Right renal cortex interstitium (tissue), 3 donors: ENCODE data around the gene TMEM171. TPM values are rescaled to one million over a fixed set of nuclear protein-coding genes. Genes with fewer than 3 reads are reported as not detected.
A peak's percentile ranks its signal among the peaks of the same experiment; 100 is the strongest.

Source experiments
- DNase-seq, 3 donors: peaks; one replicate each; pipeline ENCODE4 v3.0.0-alpha.2; 2013; ENCODE audit warnings: low read depth in 3 of 3, low spot score in 2 of 3
- polyA plus RNA-seq, 3 donors: library from polyadenylated mRNA; unstranded; fragments of 120-200 nt; gene quantifications; one replicate each; pipeline ENCODE4 v1.2.1, GENCODE V29; 2013; ENCODE audit not compliant: insufficient read length in 3 of 3

The TMEM171 gene, protein sequence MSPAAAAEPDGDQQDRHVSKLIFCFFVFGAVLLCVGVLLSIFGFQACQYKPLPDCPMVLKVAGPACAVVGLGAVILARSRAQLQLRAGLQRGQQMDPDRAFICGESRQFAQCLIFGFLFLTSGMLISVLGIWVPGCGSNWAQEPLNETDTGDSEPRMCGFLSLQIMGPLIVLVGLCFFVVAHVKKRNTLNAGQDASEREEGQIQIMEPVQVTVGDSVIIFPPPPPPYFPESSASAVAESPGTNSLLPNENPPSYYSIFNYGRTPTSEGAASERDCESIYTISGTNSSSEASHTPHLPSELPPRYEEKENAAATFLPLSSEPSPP
- 1 to 10 TPM; 4.7 to 5.4 (median 5.3) TPM for polyA plus RNA-seq

DNA sequence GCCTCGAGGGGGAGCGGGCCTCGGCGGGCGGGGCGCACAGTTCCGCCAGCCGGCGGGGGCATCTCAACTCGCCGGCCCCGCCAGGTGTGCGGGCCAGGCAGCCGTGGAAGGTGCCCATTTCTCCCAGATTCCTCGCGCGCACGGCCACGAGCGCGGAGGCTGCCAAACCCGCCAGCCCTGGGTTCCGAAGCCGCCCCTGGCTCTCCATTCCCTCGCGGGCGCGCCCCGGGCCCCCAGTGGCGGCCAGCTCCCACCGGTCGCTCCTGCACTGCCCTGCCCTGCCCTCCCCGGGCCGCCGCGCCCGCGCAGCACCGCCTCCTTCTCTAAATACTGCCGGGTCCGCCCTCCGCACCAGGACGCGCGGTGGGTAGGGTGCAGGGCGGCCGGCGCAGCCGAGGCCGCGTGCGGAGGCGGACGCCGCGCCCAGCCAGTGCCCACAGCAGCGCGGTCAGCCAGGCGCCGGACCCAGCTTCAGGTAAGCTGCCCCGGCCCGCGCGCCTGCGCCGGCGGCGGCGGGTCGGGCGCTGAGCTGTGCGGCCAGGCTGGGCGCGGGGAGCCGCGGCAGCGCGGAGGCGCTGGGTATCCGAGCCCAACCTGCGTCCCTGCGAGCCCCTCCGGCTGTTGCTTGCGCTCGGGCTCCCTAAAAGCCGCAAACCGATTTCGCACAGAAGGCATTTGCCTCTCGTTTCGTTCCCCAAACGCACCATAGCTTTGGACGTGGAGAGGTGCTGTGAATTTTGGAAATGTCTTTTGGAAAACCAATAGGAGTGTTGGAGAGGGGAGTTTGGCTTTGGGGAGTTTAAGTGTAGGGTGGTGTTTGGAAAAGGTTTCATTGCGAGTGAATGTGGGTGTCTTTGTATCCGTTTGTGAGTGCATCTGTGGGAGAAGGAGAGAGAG lies at the start of gene TMEM171:
TMEM171 (plus strand) TSS at position 354 of the 897 bp plus-strand sequence. CDS start 2,799 bp downstream, outside the sequence.
- no peak for DNase-seq

DNA sequence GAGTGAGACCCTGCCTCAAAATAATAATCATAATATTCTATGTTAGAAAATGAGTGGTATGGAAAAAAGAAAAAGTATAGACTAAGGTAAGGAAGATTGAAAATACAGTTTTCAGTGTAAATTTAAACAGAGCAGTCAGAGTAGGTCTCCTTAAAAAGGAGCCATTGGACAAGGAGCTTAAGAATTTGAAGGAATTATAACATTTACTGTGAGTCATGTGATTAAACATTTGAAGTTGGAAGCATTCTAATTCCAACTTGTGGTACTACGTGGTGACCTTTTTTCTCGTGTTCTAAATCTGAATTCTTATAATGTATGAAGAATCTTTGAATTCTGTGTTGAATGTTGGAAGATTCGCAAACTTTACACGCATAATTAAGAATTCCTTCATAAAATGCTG lies 39.3 kb upstream of the TMEM171 start:
- no peak for DNase-seq

DNA sequence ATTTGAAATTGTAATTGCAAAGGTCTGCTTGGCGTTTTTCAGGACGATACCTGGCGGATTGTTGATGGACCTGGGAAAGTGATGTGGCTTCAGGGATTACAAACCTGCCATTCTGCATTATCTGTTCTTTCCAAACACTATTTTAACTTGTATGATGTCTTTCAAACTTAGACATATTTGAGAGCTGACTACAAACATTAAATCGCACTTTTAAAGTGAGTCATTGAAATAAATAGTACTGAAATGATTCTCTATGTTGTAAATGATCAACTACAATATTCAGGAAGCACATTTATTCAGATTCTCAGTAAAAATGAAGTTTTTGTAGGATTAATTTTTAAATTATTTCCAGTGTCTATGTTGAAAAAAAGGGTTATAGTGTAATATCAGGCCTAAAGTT lies 32.3 kb upstream of the TMEM171 start:
- no peak for DNase-seq

DNA sequence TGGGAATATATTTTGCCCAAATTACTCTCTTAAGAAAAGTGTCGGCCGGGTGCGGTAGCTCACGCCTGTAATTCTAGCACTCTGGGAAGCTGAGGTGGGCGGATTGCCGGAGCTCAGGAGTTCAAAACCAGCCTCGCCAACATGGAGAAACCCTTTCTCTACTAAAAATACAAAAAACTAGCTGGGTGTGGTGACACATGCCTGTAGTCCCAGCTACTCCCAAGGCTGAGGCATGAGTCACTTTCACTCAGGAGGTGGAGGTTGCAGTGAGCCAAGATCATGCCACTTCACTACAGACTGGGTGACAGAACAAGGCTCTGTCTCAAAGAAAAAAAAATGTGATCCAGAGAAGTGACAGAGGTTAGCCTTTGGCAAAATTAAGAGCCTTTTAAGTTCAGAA lies 26.4 kb upstream of the TMEM171 start:
- DNase-seq, result no peak

DNA sequence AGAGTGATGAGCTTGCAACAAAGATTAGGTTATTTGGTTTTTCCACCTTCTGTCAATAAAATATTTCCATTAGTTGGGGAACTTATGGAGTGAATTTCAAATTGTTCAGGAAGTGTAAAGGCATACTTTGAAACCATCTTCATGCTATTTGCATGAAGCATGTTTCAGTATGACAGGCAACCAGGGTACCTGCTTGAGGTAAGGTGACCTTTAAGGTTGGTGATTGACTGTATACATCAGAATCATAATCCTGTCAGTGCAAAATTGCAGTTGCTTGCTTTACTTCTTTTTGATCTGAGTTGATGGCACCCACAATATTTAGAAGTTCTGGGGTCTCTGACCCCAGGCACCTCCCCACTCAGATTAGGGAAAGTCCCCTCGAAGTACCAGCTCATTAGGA lies 26.0 kb upstream of the TMEM171 start:
- no peak for DNase-seq

DNA sequence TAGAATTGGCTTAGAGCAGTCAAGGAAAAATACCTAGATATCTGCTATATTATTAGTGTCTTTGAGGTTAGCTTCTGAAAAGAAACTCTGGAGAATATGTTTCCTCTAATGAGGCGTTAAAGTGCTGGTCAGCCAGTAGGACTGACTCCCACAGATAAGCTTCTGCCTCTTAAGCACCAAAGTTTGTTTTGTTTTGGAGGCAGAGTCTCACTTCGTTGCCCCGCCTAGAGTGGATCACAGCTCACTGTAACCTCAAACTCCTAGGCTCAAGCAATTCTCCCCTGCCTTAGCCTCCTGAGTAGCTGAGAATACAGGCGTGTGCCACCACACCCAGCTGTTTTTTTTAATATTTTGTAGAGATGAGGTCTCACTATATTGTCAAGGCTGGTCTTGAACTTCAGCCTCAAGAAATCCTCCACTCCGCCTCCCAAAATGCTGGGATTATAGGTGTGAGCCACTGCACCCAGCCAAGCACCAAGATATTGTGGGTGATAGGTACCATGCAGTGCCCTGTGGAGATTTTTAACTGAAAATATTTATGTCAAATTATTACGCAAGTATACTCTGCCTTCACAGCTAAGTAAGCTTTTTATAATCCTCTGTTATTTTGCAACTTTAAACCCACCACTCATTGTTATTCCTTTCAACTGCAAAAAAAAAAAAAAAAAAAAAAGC lies 24.7 kb upstream of the TMEM171 start:
- DNase-seq, result no peak

DNA sequence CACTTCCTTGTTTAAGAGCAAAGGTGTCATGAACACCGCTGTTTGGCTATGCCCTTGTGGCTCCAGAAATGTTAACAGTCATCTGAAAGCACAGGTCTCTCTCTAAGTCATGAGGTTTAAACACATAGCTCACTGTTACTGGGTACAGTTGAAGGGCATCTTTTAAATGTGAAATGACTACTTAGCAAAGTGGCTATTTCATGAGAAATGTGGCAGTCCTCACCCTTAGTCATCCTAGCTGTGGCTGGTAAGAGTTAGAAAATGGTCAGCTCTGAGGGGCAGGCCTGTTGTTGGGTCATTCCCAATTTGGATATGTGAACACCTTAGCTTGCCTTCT lies 24.2 kb upstream of the TMEM171 start:
- no peak for DNase-seq

DNA sequence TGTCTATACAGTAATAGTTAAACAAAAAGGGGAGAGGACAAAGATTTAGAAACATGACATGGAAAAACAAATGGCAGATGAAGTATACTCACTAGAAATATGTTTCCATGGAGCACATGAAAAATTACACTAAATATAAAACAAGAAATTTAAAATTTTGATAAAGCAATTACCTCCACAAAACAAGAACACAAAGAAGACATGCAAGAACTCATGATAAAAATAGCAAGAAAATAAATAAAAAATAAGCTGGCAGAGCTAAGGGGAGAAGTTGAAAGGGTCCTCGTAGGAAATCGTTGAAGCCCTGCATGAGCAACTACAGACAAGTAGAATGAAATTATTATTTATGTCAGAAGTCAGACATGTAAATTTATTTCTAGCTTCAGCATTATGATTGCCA lies 22.6 kb upstream of the TMEM171 start:
- no peak for DNase-seq

DNA sequence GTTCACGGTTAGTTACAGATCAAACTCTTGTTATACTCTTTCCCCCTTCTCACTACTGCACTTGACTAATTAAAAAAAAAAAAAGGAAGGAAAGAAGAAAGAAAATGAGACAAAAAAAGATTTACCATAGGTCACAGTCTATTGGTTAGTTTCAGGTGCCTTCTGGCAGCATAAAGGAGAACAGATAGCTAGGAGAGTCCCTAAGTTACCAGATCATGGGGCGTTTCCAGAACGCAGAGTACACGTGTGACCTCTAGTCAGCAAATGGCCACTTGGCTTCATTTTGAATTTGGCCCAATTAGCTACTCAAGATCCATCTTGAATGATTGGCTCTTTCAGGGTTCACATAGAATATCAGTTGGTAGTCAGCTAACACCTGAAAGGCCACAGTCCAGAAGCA lies 20.3 kb upstream of the TMEM171 start:
- DNase-seq, result no peak

DNA sequence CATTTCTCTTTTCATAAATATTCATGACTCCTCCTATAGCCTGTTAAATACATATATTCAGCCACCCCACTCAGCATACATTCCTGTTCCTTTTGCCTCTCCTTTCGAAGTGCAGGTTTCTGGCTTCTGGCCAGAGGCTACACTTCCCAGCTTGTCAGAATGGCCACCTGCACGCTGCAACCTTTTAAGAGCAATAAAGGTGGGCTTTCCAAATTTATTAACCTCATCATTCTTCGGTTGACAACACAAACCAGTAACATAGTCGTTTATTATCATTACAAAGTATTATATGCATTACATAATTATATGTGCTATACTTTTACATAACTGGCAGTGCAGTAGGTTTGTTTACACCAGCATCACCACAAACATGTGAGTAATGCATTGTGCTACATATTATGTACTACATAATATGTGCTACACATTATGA lies 16.5 kb upstream of the TMEM171 start:
- no peak for DNase-seq

DNA sequence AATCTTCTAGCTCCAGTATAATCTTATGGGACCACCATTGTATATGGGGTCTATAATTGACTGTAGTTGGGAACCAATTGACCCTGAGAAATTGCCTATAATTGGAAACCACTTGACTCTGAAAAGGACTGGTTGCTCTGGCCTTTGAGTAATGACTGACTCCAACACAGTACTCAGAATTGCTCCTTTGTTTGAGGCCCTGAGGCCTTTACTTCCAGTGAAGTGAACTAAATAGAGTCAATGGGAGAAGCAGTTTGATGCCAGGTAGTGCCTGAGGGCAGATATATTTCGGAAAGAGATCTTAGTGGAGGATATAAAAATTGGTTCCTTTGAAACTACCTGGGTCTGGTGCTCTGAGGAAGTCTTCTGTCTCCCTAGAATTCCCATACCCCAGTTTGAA lies 16.0 kb upstream of the TMEM171 start:
- DNase-seq, result no peak

DNA sequence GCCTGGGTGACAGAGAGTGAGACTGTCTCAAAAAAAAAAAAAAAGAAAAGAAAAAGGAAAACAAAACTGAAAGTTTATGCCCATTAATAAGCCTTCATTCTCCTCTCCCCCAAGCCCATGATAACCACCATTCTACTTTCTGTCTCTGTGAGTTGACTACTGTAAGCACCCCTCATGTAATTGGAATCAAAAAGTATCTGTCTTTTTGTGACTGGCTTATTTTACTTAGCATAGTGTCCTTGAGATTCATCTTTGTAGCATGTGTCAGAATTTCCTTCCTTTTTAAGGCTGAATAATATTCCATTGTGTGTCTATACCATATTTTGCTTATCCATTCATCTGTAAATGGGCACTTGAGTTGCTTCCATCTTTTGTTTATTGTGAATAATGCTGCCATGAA lies 14.0 kb upstream of the TMEM171 start:
- DNase-seq, result no peak

DNA sequence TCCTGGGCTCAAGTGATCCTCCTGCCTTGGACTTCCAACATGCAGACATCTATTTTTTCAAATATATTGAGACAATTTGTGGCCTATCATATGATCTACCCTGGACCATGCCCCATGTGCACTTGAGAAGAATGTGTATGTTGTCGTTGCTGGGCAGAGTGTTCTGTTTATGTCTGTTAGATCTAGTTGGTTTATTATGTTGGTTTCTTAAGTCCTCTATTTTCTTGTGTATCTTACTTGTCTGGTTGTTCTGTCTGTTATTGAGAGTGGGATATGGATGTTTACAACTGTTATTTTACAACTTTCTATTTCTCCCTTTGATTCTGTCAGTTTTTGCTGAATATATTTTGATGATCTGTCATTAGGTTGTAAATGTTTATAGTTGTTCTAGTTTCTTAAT lies 10.2 kb upstream of the TMEM171 start:
- no peak for DNase-seq

DNA sequence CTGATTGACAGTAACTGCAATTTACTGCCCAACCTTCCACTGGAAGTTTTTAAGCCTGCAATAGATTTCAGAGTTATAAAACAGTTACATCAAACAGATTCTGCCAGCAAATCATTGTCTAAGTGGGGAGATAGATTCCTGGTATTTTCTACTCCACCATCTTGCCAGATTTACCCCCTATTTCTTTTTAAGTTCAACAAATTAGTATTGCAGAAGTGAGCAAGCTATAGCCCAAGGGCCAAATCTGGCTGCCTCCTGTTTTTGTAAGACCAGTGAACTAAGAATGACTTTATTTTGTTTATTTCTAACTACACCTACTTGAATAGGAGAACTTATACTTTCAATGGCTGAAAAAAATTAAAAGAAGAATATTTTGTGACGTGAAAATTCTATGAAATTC lies 8.8 kb upstream of the TMEM171 start:
- no peak for DNase-seq

DNA sequence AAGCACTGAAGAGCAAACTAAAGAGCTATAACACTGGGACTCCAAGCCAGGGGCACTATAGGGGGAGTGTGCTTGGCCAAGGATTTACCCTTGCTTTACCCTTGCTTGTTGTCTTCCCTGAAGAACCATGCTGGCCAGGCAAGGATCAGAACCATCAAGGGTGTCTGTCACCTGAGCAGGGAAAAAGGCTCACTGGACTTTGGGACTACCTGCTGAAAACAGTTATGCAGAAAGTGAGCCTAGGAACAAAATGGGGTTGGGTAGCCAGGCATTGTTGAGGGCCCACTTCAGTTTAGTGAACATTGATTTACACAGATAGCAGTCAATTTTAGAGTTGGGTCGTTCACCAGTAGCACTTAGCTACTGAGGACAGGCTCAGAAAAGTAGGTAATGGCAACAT lies 8.0 kb upstream of the TMEM171 start:
- no peak for DNase-seq

DNA sequence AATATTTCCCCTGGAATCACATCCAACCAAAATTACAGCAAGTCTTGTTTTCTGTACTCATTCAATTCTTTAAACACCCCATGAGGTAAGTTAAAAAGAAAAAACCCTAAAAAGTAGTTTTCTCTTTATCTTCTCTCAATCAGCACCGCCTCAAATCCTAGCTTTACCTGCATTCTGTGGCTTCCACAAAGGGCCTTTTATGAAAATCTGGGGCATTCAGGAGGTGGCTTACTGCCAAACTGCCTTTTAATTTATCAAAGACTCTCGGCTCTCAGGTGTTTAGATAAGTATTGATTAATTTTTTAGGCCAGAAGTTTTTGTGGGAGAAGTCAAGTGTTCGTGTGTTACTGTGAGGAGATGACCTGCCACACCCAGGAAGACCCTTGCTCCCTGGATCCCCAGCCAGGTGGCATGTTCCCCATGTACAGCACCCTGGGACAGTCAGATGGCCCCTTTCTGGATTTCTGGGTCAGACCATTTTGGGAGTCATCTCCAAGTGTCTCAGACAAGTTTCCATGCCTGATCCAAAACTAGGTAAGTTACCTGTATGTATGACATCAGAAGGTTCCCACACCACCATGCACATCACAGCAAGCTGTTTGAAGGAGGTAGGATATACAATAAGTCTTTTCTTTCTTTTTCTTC lies 6.2 kb upstream of the TMEM171 start:
- DNase-seq, result no peak

DNA sequence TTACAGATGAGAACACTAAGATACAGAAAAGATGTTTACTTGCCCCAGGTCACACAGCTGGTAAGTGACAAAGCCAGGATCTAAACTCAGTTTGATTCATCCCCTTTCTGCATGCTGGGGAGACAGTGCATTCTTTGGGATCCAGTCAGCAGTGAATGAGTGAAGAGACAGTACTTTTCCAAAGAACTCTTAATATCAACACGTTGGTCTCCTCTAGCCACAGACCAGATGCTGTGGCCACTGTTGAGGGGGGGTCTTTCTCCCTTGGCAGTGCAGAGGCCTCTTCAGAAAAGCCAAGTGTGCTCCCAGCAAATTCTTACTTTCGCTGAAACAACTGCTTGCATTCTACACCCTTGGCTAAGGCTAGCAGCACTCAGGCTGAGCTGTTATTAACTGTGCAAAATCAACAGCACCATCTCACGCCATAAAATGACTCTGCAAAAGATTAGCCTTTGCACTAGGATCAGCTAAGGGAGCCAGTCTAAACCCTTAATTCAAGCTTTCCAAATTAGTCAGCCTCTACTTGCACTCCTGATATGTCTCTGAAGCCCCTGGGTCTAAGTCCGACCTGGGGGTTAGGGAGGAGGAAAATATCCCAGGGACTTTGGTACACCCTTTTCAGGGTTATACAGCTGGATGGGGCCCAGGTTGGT lies 4.8 kb upstream of the TMEM171 start:
- no peak for DNase-seq

DNA sequence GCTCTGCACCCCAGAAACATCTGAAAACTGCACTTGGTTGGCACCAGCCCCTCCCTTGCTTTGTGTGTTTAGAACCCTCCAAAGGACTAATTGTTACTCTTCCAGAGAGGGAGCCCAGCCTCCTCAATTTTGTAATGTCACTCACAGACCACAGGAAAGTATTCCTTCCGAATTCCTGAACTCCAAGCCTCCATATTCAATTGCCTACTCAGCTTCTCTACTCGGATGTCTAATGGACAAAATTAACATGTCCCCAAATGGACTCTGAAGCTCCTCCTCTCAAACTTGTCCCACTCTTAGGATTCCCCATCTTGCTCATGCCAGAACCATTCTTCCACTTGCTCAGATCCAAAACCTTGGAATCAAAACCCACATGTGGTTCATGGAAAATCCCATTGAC lies 3.9 kb upstream of the TMEM171 start:
- DNase-seq, result no peak

DNA sequence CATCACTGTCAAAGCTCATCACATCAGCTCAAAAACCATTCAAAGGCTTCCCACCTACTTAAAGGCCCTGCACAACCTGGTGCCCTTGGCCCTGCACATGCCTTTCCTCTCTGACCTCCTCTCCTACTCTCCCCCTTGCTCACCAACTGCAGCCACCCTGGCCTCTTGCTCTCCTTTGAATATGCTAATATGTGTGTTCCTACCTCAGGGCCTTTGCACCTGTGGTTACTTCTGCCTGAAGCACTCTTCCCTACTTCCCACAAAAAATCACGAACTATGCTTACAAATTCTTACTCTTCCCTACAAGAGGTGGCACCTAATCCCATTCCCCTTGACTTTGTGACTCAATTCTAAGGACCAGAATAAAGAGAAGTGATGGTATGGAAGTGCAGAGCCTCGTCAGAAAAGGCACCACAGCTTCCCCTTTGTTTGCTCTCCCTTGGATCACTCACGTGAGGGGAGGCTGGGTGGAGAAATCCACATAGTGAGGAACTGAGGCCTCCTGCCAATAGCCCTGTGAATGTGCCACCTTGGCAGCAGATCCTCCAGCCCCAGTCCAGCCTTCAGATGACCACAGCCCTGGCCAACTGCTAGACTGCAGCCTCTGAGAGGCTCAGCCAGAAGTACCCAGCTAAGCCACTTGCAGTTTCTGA lies 3.2 kb upstream of the TMEM171 start:
- DNase-seq, result no peak

DNA sequence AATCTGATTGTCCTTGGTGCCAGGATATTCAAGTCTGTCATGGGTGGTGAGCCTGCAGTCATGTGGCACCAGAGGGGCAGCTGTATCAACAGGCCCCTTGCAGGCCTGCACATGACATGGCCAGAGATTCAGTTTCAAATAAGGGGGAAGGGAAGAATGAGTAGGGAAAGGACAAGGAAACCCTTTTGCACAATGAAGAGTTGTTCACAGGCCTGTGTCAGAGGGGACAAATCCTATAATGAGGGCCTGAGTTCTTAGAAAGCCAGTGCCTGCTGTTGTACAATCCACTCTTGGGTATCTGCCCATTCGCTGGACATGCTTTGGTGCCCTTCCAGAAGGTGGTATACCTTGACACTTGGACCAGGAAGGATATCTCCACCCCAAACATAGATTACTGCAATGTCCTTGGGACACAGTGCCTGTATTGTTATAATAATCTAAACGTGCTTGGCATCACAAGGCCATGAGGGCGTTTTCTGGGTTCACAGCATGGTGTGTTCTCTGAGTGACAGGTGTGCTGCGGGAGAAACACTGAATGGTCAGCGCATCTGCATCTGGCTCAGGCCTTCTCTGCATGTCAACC lies 1.9 kb upstream of the TMEM171 start:
- peak in 1 of 3 donors; percentile 72 for DNase-seq
